HG02885 (cell line): ENCODE data around the gene ING1.

Source experiments
- ATAC-seq: cut with Tn5 transposase; IDR thresholded peaks from one replicate; pipeline ENCODE4 v1.9.1; 2021; ENCODE audit warnings: mild to moderate bottlenecking; ENCODE audit not compliant: unreplicated experiment, poor library complexity

Gene ING1

GRCh38 chr13:110767476-110767875, 54.0 kb downstream of the ING1 start:
- no peak for ATAC-seq

GRCh38 chr13:110769097-110769496, 55.6 kb downstream of the ING1 start:
- no peak for ATAC-seq

GRCh38 chr13:110770678-110771077, 57.2 kb downstream of the ING1 start:
- ATAC-seq = no peak

GRCh38 chr13:110771194-110771593, 57.7 kb downstream of the ING1 start:
- no peak for ATAC-seq

- ATAC-seq = no peak
Measured at GRCh38 chr13:110772091-110772984, 58.8 kb downstream of the ING1 start.
